Nephron progenitor cell (in vitro differentiated cells): ENCODE measurements around the gene FAM32A.

ENCODE experiments used
- DNase-seq: peaks from one replicate; pipeline ENCODE4 v3.0.0; 2021
- H3K27ac Mint-ChIP-seq: 2 replicates; pipeline ENCODE4 v1.8.0; 2021; ENCODE audit warnings: mild to moderate bottlenecking, moderate library complexity, mixed read lengths
- H3K27me3 Mint-ChIP-seq: 2 replicates; pipeline ENCODE4 v1.8.0; 2021; ENCODE audit warnings: mild to moderate bottlenecking, low read depth, mixed read lengths; ENCODE audit not compliant: poor library complexity
- H3K36me3 Mint-ChIP-seq: 2 replicates; pipeline ENCODE4 v1.8.0; 2021; ENCODE audit warnings: low read depth, mixed read lengths
- H3K4me1 Mint-ChIP-seq: 2 replicates; pipeline ENCODE4 v1.8.0; 2021; ENCODE audit warnings: mixed read lengths
- H3K4me3 Mint-ChIP-seq: 2 replicates; pipeline ENCODE4 v1.8.0; 2021; ENCODE audit warnings: mild to moderate bottlenecking, moderate library complexity, mixed read lengths
- H3K9me3 Mint-ChIP-seq: 2 replicates; pipeline ENCODE4 v1.8.0; 2021; ENCODE audit warnings: mild to moderate bottlenecking, moderate library complexity, mixed read lengths
- CTCF ChIP-seq: fragments of 200-600 bp; sonication (generic); IDR thresholded peaks from 2 replicates; pipeline ENCODE4 v1.5.0; 2021; ENCODE audit warnings: antibody characterized with exemption

FAM32A gene

GRCh38 chr19:16201011-16201391 is 15.8 kb downstream of the FAM32A start:
- TF ChIP-seq CTCF = no peak
- peaks cover 28% of the 10 kb centered on the region for H3K4me1 Mint-ChIP-seq
- DNase-seq = no peak
- H3K4me3 Mint-ChIP-seq = no peak overlapping the region
- H3K27ac Mint-ChIP-seq = peak overlapping the region; percentile 80
- no peaks in the 10 kb centered on the region for H3K9me3 Mint-ChIP-seq
- H3K27me3 Mint-ChIP-seq = no peaks in the 10 kb centered on the region
- peaks cover 10% of the 10 kb centered on the region for H3K36me3 Mint-ChIP-seq

GRCh38 chr19:16202320-16203255 is 17.4 kb downstream of the FAM32A start:
- no peaks in the 10 kb centered on the region for H3K27me3 Mint-ChIP-seq
- no peak for TF ChIP-seq CTCF
- H3K36me3 Mint-ChIP-seq = peaks cover 10% of the 10 kb centered on the region
- no peaks in the 10 kb centered on the region for H3K9me3 Mint-ChIP-seq
- no peak for DNase-seq
- H3K4me3 Mint-ChIP-seq = no peak overlapping the region
- no peak overlapping the region for H3K27ac Mint-ChIP-seq
- H3K4me1 Mint-ChIP-seq = peaks cover 19% of the 10 kb centered on the region

GRCh38 chr19:16203256-16204004 is 18.2 kb downstream of the FAM32A start:
- TF ChIP-seq CTCF = no peak
- no peaks in the 10 kb centered on the region for H3K27me3 Mint-ChIP-seq

DNA sequence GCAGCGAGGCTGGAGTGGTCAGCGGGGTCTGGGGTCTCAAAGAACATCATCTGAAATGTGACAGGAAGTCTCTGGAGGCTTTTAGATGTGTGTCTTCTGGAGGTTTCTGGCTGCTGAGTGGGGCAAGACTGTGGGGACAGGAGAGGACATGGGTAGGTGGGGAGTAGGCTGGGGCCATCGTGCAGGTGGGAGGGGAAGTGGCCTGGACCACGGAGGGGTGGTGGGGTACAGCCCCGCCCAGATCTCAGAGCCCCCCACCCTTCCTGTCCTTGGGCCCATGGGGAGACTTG is 18.7 kb downstream of the FAM32A start:
- Mint-ChIP-seq H3K9me3 (no peaks in the 10 kb centered on the region), H3K4me3 (no peak overlapping the region), H3K4me1 (peaks cover 10% of the 10 kb centered on the region), H3K27ac (no peak overlapping the region), H3K27me3 (no peaks in the 10 kb centered on the region), H3K36me3 (peaks cover 19% of the 10 kb centered on the region)
- TF ChIP-seq CTCF = no peak
- no peak for DNase-seq

More at GRCh38 chr19:16203256-16204004, 18.2 kb downstream of the FAM32A start:
- Mint-ChIP-seq H3K36me3 (peaks cover 15% of the 10 kb centered on the region), H3K27ac (no peak overlapping the region), H3K4me1 (peaks cover 15% of the 10 kb centered on the region), H3K9me3 (no peaks in the 10 kb centered on the region), H3K4me3 (no peak overlapping the region)
- DNase-seq = no peak

GRCh38 chr19:16205205-16206045 is 20.2 kb downstream of the FAM32A start:
- Mint-ChIP-seq H3K4me1 (peaks cover 6% of the 10 kb centered on the region), H3K27ac (no peak overlapping the region), H3K4me3 (no peak overlapping the region), H3K36me3 (peaks cover 34% of the 10 kb centered on the region), H3K9me3 (no peaks in the 10 kb centered on the region), H3K27me3 (no peaks in the 10 kb centered on the region)
- no peak for DNase-seq
- TF ChIP-seq CTCF = no peak
